H1 (cell line): ENCODE measurements around the gene MRPL39. TPM values are rescaled to one million over a fixed set of nuclear protein-coding genes. Genes with fewer than 3 reads are reported as not detected.

Experiments
- CTCF ChIA-PET: fragments of 300-600 bp; sonication (Branson Sonifier 250); formaldehyde crosslinking; loops from one replicate; lab custom pipeline; 2021; ENCODE audit not compliant: partially characterized antibody; lab: Charles Lee
- POLR2A ChIA-PET: fragments of 300-600 bp; sonication (Branson Sonifier 250); formaldehyde crosslinking; loops from one replicate; lab custom pipeline; 2021; ENCODE audit warnings: inconsistent platforms; ENCODE audit not compliant: partially characterized antibody; lab: Charles Lee
- DNase-seq, 2 experiments: peaks; one replicate each; pipeline versions ENCODE4 v3.0.0 to v3.0.0-alpha.2; 2010 to 2022; ENCODE audit warnings: low spot score in 2 of 2, low read depth in 1 of 2, mixed read lengths in 1 of 2
- FAIRE-seq: peaks from 2 replicates; lab custom pipeline; 2011; peaks lifted over from hg19 to GRCh38; lab: Jason Lieb, UNC
- H2AFZ ChIP-seq: 2 replicates; pipeline ENCODE4 v1.8.1; 2012; ENCODE audit warnings: low read length, inconsistent platforms
- H2AK5ac ChIP-seq: 2 replicates; pipeline ENCODE4 v1.6.1; 2013; ENCODE audit warnings: low read depth, low read length
- H2BK120ac ChIP-seq: replicated peaks from 2 replicates; pipeline ENCODE3; 2013; ENCODE audit warnings: low read depth, low read length, inconsistent platforms
- H2BK12ac ChIP-seq: 2 replicates; pipeline ENCODE4 v1.6.1; 2013; ENCODE audit warnings: low read depth, low read length
- H2BK15ac ChIP-seq: 2 replicates; pipeline ENCODE4 v1.6.1; 2013; ENCODE audit warnings: low read length
- H2BK20ac ChIP-seq: 2 replicates; pipeline ENCODE4 v1.6.1; 2013; ENCODE audit warnings: low read length
- H2BK5ac ChIP-seq: 2 replicates; pipeline ENCODE4 v1.6.1; 2013; ENCODE audit warnings: low read depth, low read length
- H3K14ac ChIP-seq: 2 replicates; pipeline ENCODE4 v1.6.1; 2013; ENCODE audit warnings: inconsistent platforms; ENCODE audit not compliant: insufficient read length
- H3K18ac ChIP-seq: 2 replicates; pipeline ENCODE4 v1.6.1; 2013; ENCODE audit warnings: low read length; ENCODE audit errors: extremely low read depth
- H3K23ac ChIP-seq: 2 replicates; pipeline ENCODE4 v1.6.1; 2013; ENCODE audit warnings: inconsistent platforms; ENCODE audit not compliant: insufficient read length
- H3K23me2 ChIP-seq: 2 replicates; pipeline ENCODE4 v1.6.1; 2013; ENCODE audit warnings: low read depth, low read length
- H3K27ac ChIP-seq: 2 replicates; pipeline ENCODE4 v1.6.1; 2011; ENCODE audit warnings: low read depth, low read length, inconsistent platforms
- H3K27me3 ChIP-seq, 4 experiments: replicated peaks in 1 of 4; 1 replicate in 1 of 4; 2 replicates in 3 of 4; pipeline versions ENCODE4 v1.6.1 to v1.8.1; 2011 to 2013; ENCODE audit warnings: low read length in 3 of 4, mild to moderate bottlenecking in 3 of 4, inconsistent platforms in 2 of 4, mixed read lengths in 2 of 4, moderate library complexity in 1 of 4; ENCODE audit not compliant: control insufficient read depth in 3 of 4, insufficient read depth in 3 of 4; ENCODE audit errors: extremely low read depth in 1 of 4
- H3K36me3 ChIP-seq, 4 experiments: 2 replicates each; pipeline versions ENCODE4 v1.6.1 to v1.8.1; 2011 to 2013; ENCODE audit warnings: mild to moderate bottlenecking in 4 of 4, low read length in 3 of 4, moderate library complexity in 2 of 4, control low read depth in 1 of 4, inconsistent platforms in 1 of 4; ENCODE audit not compliant: insufficient read depth in 4 of 4, control insufficient read depth in 2 of 4
- H3K4ac ChIP-seq: replicated peaks from 2 replicates; pipeline ENCODE3; 2013; ENCODE audit warnings: low read length, low read depth, mixed read lengths, inconsistent platforms; ENCODE audit not compliant: insufficient read length
- H3K4me1 ChIP-seq, 4 experiments: replicated peaks in 1 of 4; 1 replicate in 1 of 4; 2 replicates in 3 of 4; pipeline versions ENCODE4 v1.6.1 to v1.8.1; 2011 to 2013; ENCODE audit warnings: low read length in 3 of 4, inconsistent platforms in 2 of 4, mixed read lengths in 1 of 4; ENCODE audit not compliant: insufficient read depth in 4 of 4, control insufficient read depth in 3 of 4
- H3K4me2 ChIP-seq, 2 experiments: 2 replicates each; pipeline versions ENCODE4 v1.6.1 to v1.8.1; 2011 to 2013; ENCODE audit warnings: low read depth in 2 of 2, low read length in 2 of 2, control low read depth in 1 of 2, inconsistent platforms in 1 of 2, mild to moderate bottlenecking in 1 of 2; ENCODE audit not compliant: insufficient read depth in 1 of 2
- H3K4me3 ChIP-seq, 4 experiments: fragments of 200-600, 300-600 bp in 1 of 4; sonication (generic), shearing (Covaris generic), sonication (Bioruptor Twin) in 1 of 4; 2 replicates each; pipeline versions ENCODE4 v1.5.1 to v1.8.1; 2011 to 2016; ENCODE audit warnings: low read length in 4 of 4, low read depth in 3 of 4, control low read depth in 2 of 4, inconsistent platforms in 2 of 4, mild to moderate bottlenecking in 2 of 4, mixed read lengths in 1 of 4, moderate library complexity in 1 of 4; ENCODE audit not compliant: insufficient read depth in 2 of 4; ENCODE audit errors: extremely low read depth in 1 of 4
- H3K56ac ChIP-seq: replicated peaks from 2 replicates; pipeline ENCODE3; 2013; ENCODE audit warnings: low read depth, mild to moderate bottlenecking, mixed read lengths, low read length, inconsistent platforms; ENCODE audit not compliant: insufficient read length
- H3K79me1 ChIP-seq: 2 replicates; pipeline ENCODE4 v1.6.1; 2013; ENCODE audit warnings: low read depth, low read length, control low read depth
- H3K79me2 ChIP-seq, 2 experiments: 2 replicates each; pipeline versions ENCODE4 v1.6.1 to v1.8.1; 2012 to 2013; ENCODE audit warnings: low read length in 2 of 2, mild to moderate bottlenecking in 2 of 2, inconsistent platforms in 1 of 2; ENCODE audit not compliant: insufficient read depth in 2 of 2, control insufficient read depth in 1 of 2
- H3K9ac ChIP-seq, 4 experiments: replicated peaks in 1 of 4; 1 replicate in 1 of 4; 2 replicates in 3 of 4; pipeline versions ENCODE4 v1.6.1 to v1.8.1; 2011 to 2013; ENCODE audit warnings: low read depth in 3 of 4, low read length in 3 of 4, control low read depth in 2 of 4, mild to moderate bottlenecking in 2 of 4, moderate library complexity in 2 of 4, inconsistent platforms in 1 of 4; ENCODE audit errors: extremely low read depth in 1 of 4
- H3K9me3 ChIP-seq, 2 experiments: 2 replicates each; pipeline versions ENCODE4 v1.6.1 to v1.8.1; 2012 to 2013; ENCODE audit warnings: mild to moderate bottlenecking in 2 of 2, moderate library complexity in 2 of 2, control low read depth in 1 of 2, inconsistent platforms in 1 of 2, low read depth in 1 of 2, low read length in 1 of 2, mixed read lengths in 1 of 2; ENCODE audit not compliant: insufficient read depth in 2 of 2
- H4K20me1 ChIP-seq, 2 experiments: replicated peaks in 1 of 2; 2 replicates each; pipeline versions ENCODE3 to v1.8.1; 2011 to 2013; ENCODE audit warnings: inconsistent platforms in 2 of 2, low read length in 2 of 2, mild to moderate bottlenecking in 1 of 2; ENCODE audit not compliant: insufficient read depth in 2 of 2, control insufficient read depth in 1 of 2
- H4K5ac ChIP-seq: 2 replicates; pipeline ENCODE4 v1.6.1; 2013; ENCODE audit warnings: low read length, low read depth, mixed read lengths, inconsistent platforms; ENCODE audit not compliant: insufficient read length
- H4K8ac ChIP-seq: 2 replicates; pipeline ENCODE4 v1.8.0; 2013; ENCODE audit warnings: mild to moderate bottlenecking, moderate library complexity, low read length, inconsistent platforms; ENCODE audit not compliant: insufficient read depth; ENCODE audit errors: extremely low read depth
- H4K91ac ChIP-seq: replicated peaks from 2 replicates; pipeline ENCODE3; 2013; ENCODE audit warnings: low read length, mixed read lengths, inconsistent platforms; ENCODE audit not compliant: insufficient read length
- BCL11A ChIP-seq, 2 experiments: IDR thresholded peaks; one replicate each; pipeline ENCODE4 v1.6.1; 2011; ENCODE audit warnings: low read depth in 2 of 2, low read length in 2 of 2, mild to moderate bottlenecking in 2 of 2
- CBX5 ChIP-seq: fragments of 300-800, 300-1000 bp; sonication (generic); IDR thresholded peaks from 2 replicates; pipeline ENCODE4 v1.7.1; 2016; ENCODE audit warnings: antibody characterized with exemption, low read length, low read depth
- CTBP2 ChIP-seq: IDR thresholded peaks from 2 replicates; pipeline ENCODE4 v1.7.0; 2011; ENCODE audit warnings: borderline replicate concordance, mild to moderate bottlenecking, moderate library complexity, mixed read lengths, low read length; ENCODE audit not compliant: insufficient read depth, insufficient read length
- HDAC2 ChIP-seq, 2 experiments: fragments of 300-600 bp in 1 of 2; sonication (generic) in 1 of 2; IDR thresholded peaks; 2 replicates each; pipeline ENCODE4 v1.6.1; 2011 to 2012; ENCODE audit warnings: low read depth in 2 of 2, low read length in 2 of 2, mild to moderate bottlenecking in 2 of 2, moderate library complexity in 2 of 2, borderline replicate concordance in 1 of 2, inconsistent platforms in 1 of 2
- POLR2A ChIP-seq, 2 experiments: IDR thresholded peaks; 1 replicate in 1 of 2; 2 replicates in 1 of 2; pipeline ENCODE4 v1.6.1; 2011; ENCODE audit warnings: low read depth in 2 of 2, low read length in 2 of 2, mild to moderate bottlenecking in 2 of 2; ENCODE audit errors: control extremely low read depth in 1 of 2
- POLR2AphosphoS5 ChIP-seq: IDR thresholded peaks from 2 replicates; pipeline ENCODE4 v1.6.1; 2011; ENCODE audit warnings: low read depth, low read length
- POU5F1 ChIP-seq: IDR thresholded peaks from 2 replicates; pipeline ENCODE4 v1.6.1; 2011; ENCODE audit warnings: low read depth, mild to moderate bottlenecking, low read length, moderate library complexity
- SIX5 ChIP-seq: IDR thresholded peaks from 2 replicates; pipeline ENCODE4 v1.6.1; 2011; ENCODE audit warnings: mild to moderate bottlenecking, low read depth, low read length
- TAF7 ChIP-seq: optimal IDR thresholded peaks from 2 replicates; pipeline ENCODE3; 2011; ENCODE audit warnings: low read depth, mild to moderate bottlenecking, inconsistent platforms, low read length, moderate library complexity, borderline replicate concordance
- polyA plus RNA-seq, 7 experiments: library from polyadenylated mRNA; depleted of rRNA in 3 of 7; stranded (reverse) in 5 of 7; unstranded in 2 of 7; fragments of >200 nt in 5 of 7; fragments of 200-250 nt in 2 of 7; gene quantifications; 1 replicate in 5 of 7; 2 replicates in 1 of 7; 4 replicates in 1 of 7; pipeline versions ENCODE4 v1.2.1 to v1.2.3, GENCODE V29; 2011 to 2013; ENCODE audit warnings: missing spikeins in 2 of 7, mixed read lengths in 2 of 7
- total RNA-seq: library from RNA; stranded (reverse); fragmentation: NEBNext Ultra II Directional; extraction: Animal tissue kit (Norgen Biotek cat#: 25700); gene quantifications from 2 replicates; pipeline ENCODE4 v1.2.1, GENCODE V29; 2021

MRPL39 gene
- total and polyA plus RNA-seq, 2 of the 8 experiments (the other 6 are each of a cell fraction or from before 2014, with no cell fraction given): 20.3 to 43.2 TPM

- FAIRE-seq: no peak
- Histone ChIP-seq H3K27ac (no peak overlapping the region), H3K79me1 (no peaks in the 10 kb centered on the region), H2BK120ac (no peak overlapping the region), H2BK12ac (no peak overlapping the region), H3K4me3 (no peak overlapping the region), H3K23ac (no peak overlapping the region), H3K4ac (no peak overlapping the region), H3K14ac (no peak overlapping the region), H3K9me3 (no peaks in the 10 kb centered on the region), H4K91ac (no peak overlapping the region), H2AFZ (no peak overlapping the region), H3K27me3 (no peaks in the 10 kb centered on the region), H3K36me3 (no peaks in the 10 kb centered on the region; a peak in 1 of 8 replicates), H3K4me2 (no peak overlapping the region), H3K56ac (no peak overlapping the region), H2BK5ac (no peak overlapping the region), H4K8ac (no peak overlapping the region), H3K18ac (no peak overlapping the region), H3K9ac (no peak overlapping the region), H2AK5ac (no peak overlapping the region), H3K4me1 (no peaks in the 10 kb centered on the region), H2BK20ac (no peak overlapping the region), H3K79me2 (no peaks in the 10 kb centered on the region), H4K20me1 (no peaks in the 10 kb centered on the region), H4K5ac (no peak overlapping the region), H3K23me2 (no peaks in the 10 kb centered on the region), H2BK15ac (no peak overlapping the region)
- TF ChIP-seq POLR2AphosphoS5: no peak
- TF ChIP-seq TAF7: no peak
- TF ChIP-seq CTBP2: no peak
- no peak for TF ChIP-seq POLR2A (IDR thresholded peaks at IDR 0.05; ENCODE audit: control extremely low read depth in 1 of 2, low read depth in 2 of 2, low read length in 2 of 2)
- no peak for TF ChIP-seq CBX5
- TF ChIP-seq POU5F1: no peak
- no peak for TF ChIP-seq SIX5
- TF ChIP-seq BCL11A (IDR thresholded peaks at IDR 0.05; ENCODE audit: low read depth in 2 of 2, low read length in 2 of 2): no peak
- TF ChIP-seq HDAC2 (IDR thresholded peaks at IDR 0.05; ENCODE audit: borderline replicate concordance in 1 of 2, low read depth in 2 of 2, low read length in 2 of 2): no peak
- ChIA-PET CTCF (no interaction called here), POLR2A (no interaction called here)
- DNase-seq: no peak
Measured at GRCh38 chr21:25555492-25555891, 51.8 kb downstream of the MRPL39 start.
